Measurements from ENCODE around the gene RBMS3.
A peak's percentile ranks its signal among the peaks of the same experiment; 100 is the strongest.
"Not testable (repeated sequence)": the region's sequence is repeated elsewhere in the genome, so short reads cannot be mapped to it uniquely, and the experiment has no call there.

Gene RBMS3

GRCh38 chr3:29758434-29759322 lies 477.8 kb downstream of the RBMS3 start:
- peak in 1 of 2 experiments; percentile 42 for DNase-seq

- no peak for DNase-seq
Observed at GRCh38 chr3:29759411-29760225, 478.7 kb downstream of the RBMS3 start.

- no peak for DNase-seq
Observed at GRCh38 chr3:29760226-29760685, 479.4 kb downstream of the RBMS3 start.

- no peak for DNase-seq
Observed at GRCh38 chr3:29761517-29761916, 480.6 kb downstream of the RBMS3 start.

GRCh38 chr3:29763115-29763514 lies 482.2 kb downstream of the RBMS3 start:
- DNase-seq = no peak

GRCh38 chr3:29764041-29764440 lies 483.2 kb downstream of the RBMS3 start:
- no peak for DNase-seq

GRCh38 chr3:29764603-29765254 lies 483.9 kb downstream of the RBMS3 start:
- peak in 1 of 2 experiments; percentile 53 for DNase-seq

GRCh38 chr3:29771602-29772001 lies 490.7 kb downstream of the RBMS3 start:
- DNase-seq = no peak

- DNase-seq = no peak
Observed at GRCh38 chr3:29772436-29772835, 491.6 kb downstream of the RBMS3 start.

- DNase-seq = no peak
Observed at GRCh38 chr3:29773481-29773880, 492.6 kb downstream of the RBMS3 start.

GRCh38 chr3:29775340-29775739 lies 494.5 kb downstream of the RBMS3 start:
- DNase-seq = no peak

- no peak for DNase-seq
Observed at GRCh38 chr3:29777869-29778268, 497.0 kb downstream of the RBMS3 start.

GRCh38 chr3:29789686-29790085 lies 508.8 kb downstream of the RBMS3 start:
- DNase-seq = no peak

GRCh38 chr3:29796808-29797207 lies 515.9 kb downstream of the RBMS3 start:
- DNase-seq = no peak

- DNase-seq = no peak
Observed at GRCh38 chr3:29802057-29802456, 521.2 kb downstream of the RBMS3 start.

GRCh38 chr3:29804044-29804443 lies 523.2 kb downstream of the RBMS3 start:
- DNase-seq = no peak

GRCh38 chr3:29805757-29806156 lies 524.9 kb downstream of the RBMS3 start:
- no peak for DNase-seq

GRCh38 chr3:29808324-29808723 lies 527.5 kb downstream of the RBMS3 start:
- not testable (repeated sequence) for DNase-seq

- peak in 1 of 2 experiments; percentile 29 for DNase-seq
Observed at GRCh38 chr3:29822071-29822470, 541.2 kb downstream of the RBMS3 start.

- no peak for DNase-seq
Observed at GRCh38 chr3:29823233-29823632, 542.4 kb downstream of the RBMS3 start.

GRCh38 chr3:29826712-29827111 lies 545.8 kb downstream of the RBMS3 start:
- DNase-seq = no peak

GRCh38 chr3:29827756-29828155 lies 546.9 kb downstream of the RBMS3 start:
- DNase-seq = no peak

- no peak for DNase-seq
Observed at GRCh38 chr3:29829340-29829739, 548.5 kb downstream of the RBMS3 start.
